OCI-LY7 (cell line): Measurements from ENCODE around the gene SDK2.

Source experiments
- EZH2phosphoT487 ChIP-seq: fragments of 200-600 bp; sonication (generic); IDR thresholded peaks from 2 replicates; pipeline ENCODE4 v1.6.1; 2018; ENCODE audit warnings: low read depth, borderline replicate concordance, mild to moderate bottlenecking, mixed run types, antibody characterized with exemption, low read length, moderate library complexity, mixed read lengths
- TF ChIP-seq, protein P1 (sequence below): fragments of 200-600 bp; sonication (generic); conservative IDR thresholded peaks from 2 replicates; pipeline ENCODE4 v1.5.1; 2014; ENCODE audit warnings: mild to moderate bottlenecking, antibody characterized with exemption, low read length, moderate library complexity, mixed read lengths

DNA sequence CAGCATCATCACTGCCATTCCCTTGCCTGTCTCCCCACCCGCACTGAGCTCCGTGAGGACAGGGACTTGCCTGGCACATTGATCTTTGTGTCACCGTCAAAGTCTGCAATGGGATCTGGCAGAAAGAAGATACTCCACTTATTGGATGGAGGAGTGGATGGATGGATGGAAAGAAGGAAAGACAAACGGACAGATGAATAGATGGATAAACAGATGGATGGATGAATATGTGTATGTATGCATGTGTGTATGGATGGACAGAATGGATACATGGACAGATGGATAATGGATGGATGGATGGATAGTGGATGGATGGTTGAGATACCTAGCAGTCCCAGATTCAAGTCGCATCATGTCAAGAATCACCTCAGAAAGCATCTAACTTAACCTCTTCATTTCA, 99.9 kb downstream of the SDK2 start:
- TF ChIP-seq, protein P1, sequence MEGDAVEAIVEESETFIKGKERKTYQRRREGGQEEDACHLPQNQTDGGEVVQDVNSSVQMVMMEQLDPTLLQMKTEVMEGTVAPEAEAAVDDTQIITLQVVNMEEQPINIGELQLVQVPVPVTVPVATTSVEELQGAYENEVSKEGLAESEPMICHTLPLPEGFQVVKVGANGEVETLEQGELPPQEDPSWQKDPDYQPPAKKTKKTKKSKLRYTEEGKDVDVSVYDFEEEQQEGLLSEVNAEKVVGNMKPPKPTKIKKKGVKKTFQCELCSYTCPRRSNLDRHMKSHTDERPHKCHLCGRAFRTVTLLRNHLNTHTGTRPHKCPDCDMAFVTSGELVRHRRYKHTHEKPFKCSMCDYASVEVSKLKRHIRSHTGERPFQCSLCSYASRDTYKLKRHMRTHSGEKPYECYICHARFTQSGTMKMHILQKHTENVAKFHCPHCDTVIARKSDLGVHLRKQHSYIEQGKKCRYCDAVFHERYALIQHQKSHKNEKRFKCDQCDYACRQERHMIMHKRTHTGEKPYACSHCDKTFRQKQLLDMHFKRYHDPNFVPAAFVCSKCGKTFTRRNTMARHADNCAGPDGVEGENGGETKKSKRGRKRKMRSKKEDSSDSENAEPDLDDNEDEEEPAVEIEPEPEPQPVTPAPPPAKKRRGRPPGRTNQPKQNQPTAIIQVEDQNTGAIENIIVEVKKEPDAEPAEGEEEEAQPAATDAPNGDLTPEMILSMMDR, result no peak
- TF ChIP-seq EZH2phosphoT487, result no peak
